CD4-positive, alpha-beta T cell treated with Interleukin-12 subunit alpha and Interleukin-12 subunit beta, for 1 hour (primary cell): Measurements from ENCODE around the gene ALAS1.

Experiments used
- DNase-seq: peaks from one replicate; pipeline ENCODE4 v3.0.0-alpha.2; 2020

ALAS1 gene

DNA sequence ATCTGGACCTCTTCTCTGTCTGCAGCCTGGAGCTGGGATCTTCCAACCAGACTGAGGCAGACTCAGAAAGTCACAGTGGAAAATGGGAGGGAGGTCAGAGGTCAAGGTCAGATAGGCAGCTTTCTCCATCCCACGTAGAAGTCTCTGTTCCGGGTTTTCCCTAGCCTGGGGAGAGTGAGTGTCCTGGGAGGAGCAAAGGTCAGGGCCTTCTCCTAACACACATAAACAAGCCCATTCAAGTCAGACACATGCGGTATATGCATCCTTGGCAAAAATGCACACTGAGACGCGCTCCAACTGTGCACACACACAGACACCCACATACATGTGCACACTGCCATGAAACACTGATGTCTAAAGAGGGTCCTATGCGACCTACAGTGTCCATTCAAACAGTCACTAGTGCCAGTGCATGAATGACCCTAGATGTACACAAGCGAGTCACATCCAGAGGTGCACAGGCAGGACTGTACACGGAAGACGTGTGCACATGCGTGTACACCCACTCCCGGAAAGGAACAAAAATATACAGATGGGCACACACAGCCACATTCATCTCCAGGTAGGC is 40.3 kb downstream of the ALAS1 start:
- DNase-seq = no peak

GRCh38 chr3:52238761-52239701 is 41.1 kb downstream of the ALAS1 start, which contains the start of gene TWF2:
Gene TWF2 (minus strand): TSS chr3:52239158. CDS start chr3:52239016, 142 bp downstream.
- DNase-seq = peak; percentile 88

DNA sequence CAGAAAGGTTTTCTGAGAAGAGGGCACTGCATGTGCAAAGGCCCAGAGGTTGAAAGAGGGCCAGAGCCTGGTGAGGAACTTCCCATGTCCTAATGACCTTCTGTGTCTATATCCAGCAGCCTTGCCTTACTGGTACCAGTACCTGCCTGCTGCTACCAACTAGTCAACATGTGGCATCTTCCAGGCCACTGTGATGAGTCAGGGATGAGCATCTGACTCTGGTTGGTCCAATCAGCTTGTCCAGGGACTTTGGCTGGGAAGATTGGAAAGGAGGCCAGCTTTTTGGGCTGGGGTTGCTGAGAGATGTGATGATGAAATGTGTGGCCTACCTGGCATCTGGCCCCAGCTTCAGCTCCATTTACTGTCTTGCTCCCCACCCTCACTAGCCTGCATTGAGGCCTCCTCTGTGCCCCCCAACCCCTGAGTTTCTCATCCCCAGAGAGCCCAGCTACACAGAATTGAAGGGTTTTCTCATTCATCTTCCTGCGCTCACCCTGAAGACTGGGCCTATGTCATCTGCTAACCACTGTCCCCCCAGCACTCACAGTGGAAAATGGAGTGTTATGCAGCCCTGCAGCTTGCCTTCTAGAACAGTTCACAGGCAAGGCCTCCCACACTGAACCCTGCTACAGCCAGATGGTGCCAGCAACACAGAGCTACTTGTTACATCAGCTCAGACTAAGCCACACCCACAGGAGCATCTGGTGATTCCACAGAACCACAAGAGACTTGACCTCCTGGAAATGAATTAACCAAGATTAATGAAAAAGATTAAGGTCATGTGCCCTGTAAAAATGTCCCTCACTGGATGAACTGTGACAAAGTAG is 42.3 kb downstream of the ALAS1 start:
- DNase-seq = peak; percentile 68

- no peak for DNase-seq
Measured at GRCh38 chr3:52240886-52241370, 43.0 kb downstream of the ALAS1 start.

DNA sequence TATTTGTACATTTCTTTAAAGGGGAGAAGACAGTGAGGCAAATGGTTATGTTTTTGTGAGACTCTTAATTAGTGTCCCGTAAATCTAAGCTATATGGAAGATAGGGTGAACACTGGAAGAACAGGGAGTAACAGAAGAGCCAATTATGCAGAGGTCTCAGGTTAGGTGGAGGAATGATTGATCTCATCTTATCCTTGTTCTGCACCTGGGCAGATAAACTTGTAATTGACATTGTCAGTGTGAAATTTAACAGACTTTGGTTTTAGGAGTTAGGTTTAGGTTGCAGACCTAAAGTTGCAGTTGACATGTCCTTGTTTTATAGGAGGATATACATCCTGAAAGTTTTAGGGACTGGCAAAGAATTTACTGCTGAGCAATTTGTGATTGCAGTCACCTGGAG is 44.1 kb downstream of the ALAS1 start:
- no peak for DNase-seq

DNA sequence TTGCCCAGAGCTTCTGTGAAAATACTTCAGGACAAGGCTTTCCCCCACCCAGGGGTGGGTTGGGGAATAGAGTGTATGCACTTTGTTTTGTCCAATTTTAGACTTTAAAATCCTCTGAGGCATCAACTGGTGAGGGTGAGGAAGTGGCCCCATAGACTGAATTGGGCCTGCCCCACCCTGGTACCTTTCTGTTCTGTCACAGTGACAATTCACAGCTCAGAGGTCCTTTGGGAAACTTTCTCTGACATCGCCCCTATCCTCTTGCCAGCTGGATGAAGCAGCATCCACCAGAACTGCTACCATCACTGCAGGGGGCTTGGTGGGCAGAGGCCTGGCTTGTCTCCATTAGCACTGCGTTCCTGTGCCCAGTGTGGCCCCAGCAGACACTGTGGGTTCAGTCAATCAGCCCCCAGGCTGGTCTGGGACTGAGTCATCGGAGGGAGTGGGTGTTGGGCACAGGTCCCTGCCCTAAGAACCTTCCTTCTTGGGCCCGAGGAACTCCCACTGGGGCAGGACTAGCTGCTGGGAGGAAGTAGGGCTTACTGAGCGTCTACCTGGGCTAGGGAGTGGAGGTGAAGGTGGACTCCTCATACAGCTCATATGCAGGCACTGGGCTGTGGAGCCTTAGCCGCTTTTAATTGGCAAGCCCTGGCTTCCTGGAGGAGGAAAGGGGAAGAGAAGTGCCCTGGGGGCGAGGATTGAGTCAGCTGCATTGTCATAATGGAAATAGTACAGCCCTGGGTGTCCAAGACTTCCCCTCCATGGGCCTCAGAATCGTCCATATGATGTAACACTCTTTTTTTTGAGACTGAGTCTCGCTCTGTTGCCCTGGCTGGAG is 46.0 kb downstream of the ALAS1 start:
- no peak for DNase-seq

GRCh38 chr3:52245322-52246263 is 47.6 kb downstream of the ALAS1 start, which contains the start of gene PPM1M:
Gene PPM1M (plus strand): TSS chr3:52245759. CDS start chr3:52245825, 66 bp downstream.
- peak; percentile 80 for DNase-seq

GRCh38 chr3:52246264-52246620 is 48.3 kb downstream of the ALAS1 start:
- DNase-seq = no peak

GRCh38 chr3:52246728-52247408 is 48.9 kb downstream of the ALAS1 start:
- no peak for DNase-seq

DNA sequence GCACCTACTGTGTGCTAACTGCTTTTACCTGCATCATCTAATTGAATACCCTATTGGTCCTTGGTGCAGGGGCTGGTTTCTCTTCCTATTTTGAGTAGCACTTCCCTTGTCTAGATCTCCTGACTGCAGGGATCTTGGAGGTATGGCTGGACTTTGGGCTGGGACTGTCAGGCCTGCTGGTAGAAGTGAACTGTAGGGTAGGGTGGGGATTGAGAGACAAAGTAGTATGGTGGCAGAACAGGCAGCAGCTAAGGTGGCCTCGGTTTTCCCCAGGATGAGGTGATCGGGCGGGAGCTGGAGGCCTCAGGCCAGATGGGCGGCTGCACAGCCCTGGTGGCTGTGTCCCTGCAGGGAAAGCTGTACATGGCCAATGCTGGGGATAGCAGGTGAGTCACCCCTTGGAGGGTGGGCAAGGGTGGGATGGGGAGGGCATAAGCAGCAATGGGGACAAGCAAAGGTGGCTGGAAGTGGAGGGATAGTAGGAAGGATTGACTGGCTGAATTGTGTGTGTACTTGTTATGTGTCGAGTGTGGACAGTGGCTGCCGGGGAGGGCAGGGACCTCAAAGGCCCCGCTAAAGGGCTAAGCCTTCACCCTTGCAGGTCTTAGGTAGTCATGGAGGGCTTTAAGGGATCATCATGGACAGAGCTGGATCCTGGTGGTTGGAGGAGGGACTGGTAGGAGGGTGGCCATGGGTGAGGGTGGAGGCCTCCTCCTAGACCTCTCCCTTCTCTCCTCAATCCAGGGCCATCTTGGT is 49.6 kb downstream of the ALAS1 start:
- no peak for DNase-seq

GRCh38 chr3:52248165-52248541 is 50.2 kb downstream of the ALAS1 start:
- DNase-seq = no peak

DNA sequence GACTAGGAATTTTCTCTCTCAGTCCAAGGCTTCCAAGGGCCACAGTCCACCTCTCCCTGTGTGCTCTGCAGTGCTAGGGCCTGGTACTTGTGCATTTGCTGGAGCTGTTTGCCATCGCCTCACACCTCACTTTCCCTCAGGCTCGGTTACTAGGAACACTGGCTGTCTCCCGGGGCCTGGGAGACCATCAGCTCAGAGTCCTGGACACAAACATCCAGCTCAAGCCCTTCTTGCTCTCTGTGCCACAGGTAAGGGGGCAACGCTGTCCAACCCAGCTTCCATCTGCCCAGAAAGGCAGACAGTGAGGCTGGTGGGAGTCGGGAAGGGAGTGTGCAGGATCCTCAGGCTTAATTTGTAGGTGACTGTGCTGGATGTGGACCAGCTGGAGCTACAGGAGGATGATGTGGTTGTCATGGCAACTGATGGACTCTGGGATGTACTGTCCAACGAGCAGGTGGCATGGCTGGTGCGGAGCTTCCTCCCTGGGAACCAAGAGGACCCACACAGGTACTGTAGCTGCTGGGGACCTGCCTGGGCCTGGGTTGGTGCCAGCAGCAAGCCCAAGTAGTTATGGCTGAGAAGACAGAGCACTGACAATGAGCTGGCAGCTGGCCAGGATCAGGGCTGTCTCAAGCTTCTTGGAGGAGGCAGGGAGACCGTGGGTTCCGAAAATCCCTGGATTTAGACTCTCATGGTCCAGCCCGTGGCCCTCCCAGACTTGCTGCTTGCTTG is 51.0 kb downstream of the ALAS1 start:
- DNase-seq = no peak

DNA sequence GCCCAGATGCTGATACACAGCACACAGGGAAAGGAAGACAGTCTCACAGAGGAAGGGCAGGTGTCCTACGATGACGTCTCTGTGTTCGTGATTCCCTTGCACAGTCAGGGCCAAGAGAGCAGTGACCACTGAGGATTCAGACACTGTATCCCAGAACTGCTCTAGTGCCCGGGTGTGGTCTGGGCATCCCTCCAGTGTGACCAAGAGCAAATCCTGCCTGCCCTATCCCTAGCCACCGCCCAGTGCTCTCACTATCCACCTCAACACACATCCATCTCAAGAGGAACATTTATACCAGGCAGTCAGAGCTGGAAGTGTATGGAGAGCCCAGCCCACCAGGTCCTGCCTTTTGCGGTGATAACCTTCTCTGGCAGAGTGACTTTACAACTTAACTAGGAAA is 51.7 kb downstream of the ALAS1 start:
- no peak for DNase-seq

GRCh38 chr3:52250122-52250521 is 52.2 kb downstream of the ALAS1 start:
- no peak for DNase-seq

DNA sequence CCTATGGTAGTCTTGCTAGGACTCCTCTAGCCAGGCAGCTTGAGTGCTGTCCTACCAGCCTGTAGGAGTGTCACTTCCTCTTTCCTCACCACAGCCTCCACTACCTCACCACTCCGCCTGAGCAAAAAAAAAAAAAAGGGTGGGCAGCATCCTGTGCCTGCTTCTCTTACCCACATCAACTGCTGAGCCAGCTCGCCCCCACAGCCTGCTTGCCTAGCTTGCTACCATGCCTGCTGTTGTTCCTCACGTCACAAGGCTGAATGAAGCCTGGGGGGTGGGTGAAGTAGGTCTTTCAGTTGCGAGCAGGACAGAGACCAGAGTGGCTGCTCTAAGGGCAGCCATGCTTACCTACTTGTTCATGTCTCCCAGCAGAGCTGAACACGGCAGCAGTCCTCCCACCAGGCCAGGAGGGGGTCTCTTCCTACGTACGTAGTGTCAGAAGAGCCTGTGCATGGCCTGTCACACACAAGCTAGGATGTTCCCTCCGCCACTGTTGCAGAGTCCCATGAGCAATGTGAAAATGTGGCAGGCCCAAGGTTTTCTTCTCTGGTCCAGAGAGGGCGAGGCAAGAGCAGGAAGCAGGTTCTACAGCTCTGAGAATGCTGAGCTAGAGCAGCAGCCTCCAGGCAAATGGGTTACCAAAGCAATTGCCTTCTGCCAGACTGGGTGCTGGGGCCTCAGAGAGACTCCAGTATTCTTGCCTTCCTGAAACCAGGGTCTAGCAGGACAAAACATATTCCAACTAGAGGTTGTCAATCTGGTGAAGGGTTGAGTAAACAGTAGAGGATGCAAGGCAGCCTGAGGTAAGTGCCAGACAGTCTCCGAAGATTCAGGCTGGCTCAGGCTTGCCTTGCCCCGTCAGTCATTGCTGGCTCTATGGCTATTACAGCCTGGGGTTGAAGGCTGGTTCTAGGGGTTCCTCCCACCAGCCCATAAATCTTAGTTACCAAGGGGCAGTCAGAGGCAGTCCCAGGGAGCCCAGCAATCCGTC is 55.6 kb downstream of the ALAS1 start:
- DNase-seq = peak; percentile 87

DNA sequence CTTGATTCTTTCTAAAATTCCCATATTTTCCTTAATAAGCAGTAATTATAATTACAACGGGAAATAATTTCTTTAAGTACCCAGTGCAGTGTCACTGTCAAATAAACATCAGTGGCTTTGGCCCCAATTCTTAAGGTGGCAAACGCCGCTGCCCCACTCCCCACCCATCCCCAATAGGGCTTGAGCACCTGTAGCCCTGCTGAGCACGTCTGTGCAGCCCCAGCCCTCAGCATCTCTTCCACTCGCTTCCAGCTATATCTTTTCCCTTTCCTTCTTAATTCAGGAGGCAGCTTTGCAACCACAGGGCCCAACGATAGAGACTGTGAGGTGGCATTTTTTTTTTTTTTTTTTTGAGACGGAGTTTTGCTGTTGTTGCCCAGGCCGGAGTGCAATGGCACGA is 56.6 kb downstream of the ALAS1 start:
- no peak for DNase-seq

DNA sequence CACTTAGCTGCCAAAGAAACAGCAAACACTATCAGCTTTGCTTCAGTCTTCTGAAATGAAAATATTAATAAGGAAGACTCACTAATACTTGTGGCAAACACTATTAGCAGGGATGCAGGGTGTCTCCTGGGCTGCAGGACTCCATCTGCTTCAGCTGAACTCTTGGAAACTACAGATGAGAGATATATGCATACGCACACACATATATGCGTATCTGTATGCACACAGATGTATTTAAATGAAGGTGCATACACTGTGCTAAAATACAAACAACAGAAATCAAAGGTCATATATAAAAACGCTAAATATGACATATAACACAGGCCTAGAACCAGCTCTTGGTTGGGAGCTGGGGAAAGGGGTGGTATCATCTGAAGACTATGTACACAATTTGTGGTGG is 58.2 kb downstream of the ALAS1 start:
- no peak for DNase-seq

DNA sequence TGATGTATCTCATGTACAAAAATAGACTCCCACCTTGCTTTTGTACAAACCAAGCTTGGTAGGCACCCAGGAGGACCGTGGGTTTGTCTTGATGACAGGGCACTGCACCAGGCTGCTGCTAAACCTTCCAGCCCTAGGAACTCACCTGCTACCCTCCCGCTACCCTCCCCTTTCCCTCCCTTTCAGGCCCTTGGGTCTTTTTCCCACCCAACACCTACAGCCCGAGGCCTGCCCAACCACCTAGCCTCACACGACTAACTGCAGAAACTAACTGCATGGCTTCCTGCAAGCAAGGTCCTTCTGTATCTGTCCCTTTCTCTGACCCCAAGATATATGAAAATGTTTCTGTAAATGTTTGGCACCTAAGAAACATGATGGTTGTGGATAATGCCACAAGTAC is 58.7 kb downstream of the ALAS1 start:
- no peak for DNase-seq
